Kidney epithelial cell (primary cell): ENCODE measurements around the gene GAGE2A. TPM values are rescaled to one million over a fixed set of nuclear protein-coding genes. Genes with fewer than 3 reads are reported as not detected.
"Not testable (repeated sequence)": the region's sequence is repeated elsewhere in the genome, so short reads cannot be mapped to it uniquely, and the experiment has no call there.

Experiments
- DNase-seq: peaks from one replicate; pipeline ENCODE4 v3.0.0-alpha.2; 2010; ENCODE audit warnings: low read depth
- H3K27me3 ChIP-seq: 2 replicates; pipeline ENCODE4 v1.6.0; 2011; ENCODE audit warnings: low read length; ENCODE audit not compliant: control insufficient read depth, insufficient read depth
- H3K36me3 ChIP-seq: 2 replicates; pipeline ENCODE4 v1.5.1; 2011; ENCODE audit warnings: low read length; ENCODE audit not compliant: control insufficient read depth, insufficient read depth
- H3K4me3 ChIP-seq: 2 replicates; pipeline ENCODE4 v1.5.1; 2011; ENCODE audit warnings: low read depth, mild to moderate bottlenecking, control low read depth, low read length
- total RNA-seq: library from RNA; depleted of rRNA; stranded (reverse); fragments of >200 nt; gene quantifications from 2 replicates; pipeline ENCODE4 v1.2.3, GENCODE V29; 2015

Gene GAGE2A, protein sequence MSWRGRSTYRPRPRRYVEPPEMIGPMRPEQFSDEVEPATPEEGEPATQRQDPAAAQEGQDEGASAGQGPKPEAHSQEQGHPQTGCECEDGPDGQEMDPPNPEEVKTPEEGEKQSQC
- total RNA-seq, result not detected in 2 replicates

DNA sequence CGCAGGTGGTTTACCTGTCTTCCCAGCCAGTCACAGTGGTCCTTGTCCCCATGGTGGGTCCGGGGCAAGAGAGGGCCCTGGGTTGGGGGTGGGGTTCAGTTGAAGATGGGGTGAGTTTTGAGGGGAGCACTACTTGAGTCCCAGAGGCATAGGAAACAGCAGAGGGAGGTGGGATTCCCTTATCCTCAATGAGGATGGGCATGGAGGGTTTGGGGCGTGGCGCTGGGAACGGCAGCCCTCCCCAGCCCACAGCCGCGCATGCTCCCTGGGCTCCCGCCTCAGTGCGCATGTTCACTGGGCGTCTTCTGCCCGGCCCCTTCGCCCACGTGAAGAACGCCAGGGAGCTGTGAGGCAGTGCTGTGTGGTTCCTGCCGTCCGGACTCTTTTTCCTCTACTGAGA lies at the start of gene GAGE2A:
GAGE2A (plus strand) TSS at position 301 of the 400 bp plus-strand sequence. CDS start 1,155 bp downstream, outside the sequence.
- not testable (repeated sequence) for H3K4me3 ChIP-seq, H3K36me3 ChIP-seq, H3K27me3 ChIP-seq, DNase-seq

DNA sequence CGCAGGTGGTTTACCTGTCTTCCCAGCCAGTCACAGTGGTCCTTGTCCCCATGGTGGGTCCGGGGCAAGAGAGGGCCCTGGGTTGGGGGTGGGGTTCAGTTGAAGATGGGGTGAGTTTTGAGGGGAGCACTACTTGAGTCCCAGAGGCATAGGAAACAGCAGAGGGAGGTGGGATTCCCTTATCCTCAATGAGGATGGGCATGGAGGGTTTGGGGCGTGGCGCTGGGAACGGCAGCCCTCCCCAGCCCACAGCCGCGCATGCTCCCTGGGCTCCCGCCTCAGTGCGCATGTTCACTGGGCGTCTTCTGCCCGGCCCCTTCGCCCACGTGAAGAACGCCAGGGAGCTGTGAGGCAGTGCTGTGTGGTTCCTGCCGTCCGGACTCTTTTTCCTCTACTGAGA lies 47.9 kb upstream of the GAGE2A start, which contains the start of gene GAGE12D:
GAGE12D (plus strand) TSS at position 301 of the 400 bp plus-strand sequence. CDS start 1,155 bp downstream, outside the sequence.
- not testable (repeated sequence) for H3K4me3 ChIP-seq, DNase-seq

DNA sequence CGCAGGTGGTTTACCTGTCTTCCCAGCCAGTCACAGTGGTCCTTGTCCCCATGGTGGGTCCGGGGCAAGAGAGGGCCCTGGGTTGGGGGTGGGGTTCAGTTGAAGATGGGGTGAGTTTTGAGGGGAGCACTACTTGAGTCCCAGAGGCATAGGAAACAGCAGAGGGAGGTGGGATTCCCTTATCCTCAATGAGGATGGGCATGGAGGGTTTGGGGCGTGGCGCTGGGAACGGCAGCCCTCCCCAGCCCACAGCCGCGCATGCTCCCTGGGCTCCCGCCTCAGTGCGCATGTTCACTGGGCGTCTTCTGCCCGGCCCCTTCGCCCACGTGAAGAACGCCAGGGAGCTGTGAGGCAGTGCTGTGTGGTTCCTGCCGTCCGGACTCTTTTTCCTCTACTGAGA lies 38.3 kb upstream of the GAGE2A start, which contains the start of gene GAGE12E:
GAGE12E (plus strand) TSS at position 301 of the 400 bp plus-strand sequence. CDS start 1,155 bp downstream, outside the sequence.
- DNase-seq, H3K27me3 ChIP-seq, H3K36me3 ChIP-seq, H3K4me3 ChIP-seq: not testable (repeated sequence)

More for the DNA sequence above, 47.9 kb upstream of the GAGE2A start, which contains the start of gene GAGE12D:
- not testable (repeated sequence) for H3K36me3 ChIP-seq, H3K27me3 ChIP-seq

DNA sequence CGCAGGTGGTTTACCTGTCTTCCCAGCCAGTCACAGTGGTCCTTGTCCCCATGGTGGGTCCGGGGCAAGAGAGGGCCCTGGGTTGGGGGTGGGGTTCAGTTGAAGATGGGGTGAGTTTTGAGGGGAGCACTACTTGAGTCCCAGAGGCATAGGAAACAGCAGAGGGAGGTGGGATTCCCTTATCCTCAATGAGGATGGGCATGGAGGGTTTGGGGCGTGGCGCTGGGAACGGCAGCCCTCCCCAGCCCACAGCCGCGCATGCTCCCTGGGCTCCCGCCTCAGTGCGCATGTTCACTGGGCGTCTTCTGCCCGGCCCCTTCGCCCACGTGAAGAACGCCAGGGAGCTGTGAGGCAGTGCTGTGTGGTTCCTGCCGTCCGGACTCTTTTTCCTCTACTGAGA lies 28.8 kb upstream of the GAGE2A start, which contains the start of gene GAGE12F:
GAGE12F (plus strand) TSS at position 301 of the 400 bp plus-strand sequence. CDS start 1,155 bp downstream, outside the sequence.
- DNase-seq, H3K4me3 ChIP-seq, H3K36me3 ChIP-seq, H3K27me3 ChIP-seq: not testable (repeated sequence)

DNA sequence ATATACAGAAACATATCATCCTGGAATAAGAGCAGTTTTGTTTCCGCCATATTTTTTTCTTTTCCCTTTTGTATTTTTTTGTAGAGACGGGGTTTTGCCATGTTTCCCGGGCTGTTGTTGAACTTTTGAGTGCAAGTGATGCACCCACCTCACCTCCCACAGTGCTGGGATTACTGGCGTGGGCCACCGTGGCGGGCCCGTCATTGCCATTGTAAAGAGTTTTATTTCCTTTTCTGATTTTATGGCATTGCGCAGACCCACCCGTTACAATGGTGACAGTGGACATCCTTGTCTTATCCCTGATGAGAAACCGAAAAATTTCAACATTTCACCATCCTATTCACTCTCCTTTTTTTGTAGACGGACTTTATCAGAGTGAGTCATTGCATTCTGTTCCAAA lies 20.6 kb upstream of the GAGE2A start:
- not testable (repeated sequence) for H3K4me3 ChIP-seq, H3K36me3 ChIP-seq, H3K27me3 ChIP-seq, DNase-seq

DNA sequence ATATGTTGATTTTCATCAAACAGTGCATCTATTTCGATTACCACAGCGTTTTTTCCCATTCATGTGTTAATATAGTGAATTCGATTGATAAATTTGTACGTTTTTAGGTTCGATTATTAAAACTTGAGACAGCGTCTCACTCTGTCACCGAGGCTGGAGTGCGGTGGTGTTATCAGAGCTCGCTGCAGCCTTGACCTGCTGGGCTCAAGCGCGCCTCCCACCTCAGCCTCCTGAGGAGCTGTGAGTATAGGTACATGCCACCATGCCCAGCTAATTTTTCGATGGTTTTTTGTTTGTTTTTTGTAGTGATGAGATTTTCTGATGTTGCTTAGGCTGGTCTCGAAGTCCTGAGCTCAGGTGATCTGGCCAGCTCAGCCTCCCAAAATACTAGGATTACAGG lies 20.1 kb upstream of the GAGE2A start:
- not testable (repeated sequence) for DNase-seq, H3K27me3 ChIP-seq, H3K36me3 ChIP-seq, H3K4me3 ChIP-seq

DNA sequence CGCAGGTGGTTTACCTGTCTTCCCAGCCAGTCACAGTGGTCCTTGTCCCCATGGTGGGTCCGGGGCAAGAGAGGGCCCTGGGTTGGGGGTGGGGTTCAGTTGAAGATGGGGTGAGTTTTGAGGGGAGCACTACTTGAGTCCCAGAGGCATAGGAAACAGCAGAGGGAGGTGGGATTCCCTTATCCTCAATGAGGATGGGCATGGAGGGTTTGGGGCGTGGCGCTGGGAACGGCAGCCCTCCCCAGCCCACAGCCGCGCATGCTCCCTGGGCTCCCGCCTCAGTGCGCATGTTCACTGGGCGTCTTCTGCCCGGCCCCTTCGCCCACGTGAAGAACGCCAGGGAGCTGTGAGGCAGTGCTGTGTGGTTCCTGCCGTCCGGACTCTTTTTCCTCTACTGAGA lies 19.2 kb upstream of the GAGE2A start, which contains the start of gene GAGE12G:
GAGE12G (plus strand) TSS at position 301 of the 400 bp plus-strand sequence. CDS start 1,155 bp downstream, outside the sequence.
- not testable (repeated sequence) for H3K36me3 ChIP-seq, DNase-seq, H3K27me3 ChIP-seq, H3K4me3 ChIP-seq

DNA sequence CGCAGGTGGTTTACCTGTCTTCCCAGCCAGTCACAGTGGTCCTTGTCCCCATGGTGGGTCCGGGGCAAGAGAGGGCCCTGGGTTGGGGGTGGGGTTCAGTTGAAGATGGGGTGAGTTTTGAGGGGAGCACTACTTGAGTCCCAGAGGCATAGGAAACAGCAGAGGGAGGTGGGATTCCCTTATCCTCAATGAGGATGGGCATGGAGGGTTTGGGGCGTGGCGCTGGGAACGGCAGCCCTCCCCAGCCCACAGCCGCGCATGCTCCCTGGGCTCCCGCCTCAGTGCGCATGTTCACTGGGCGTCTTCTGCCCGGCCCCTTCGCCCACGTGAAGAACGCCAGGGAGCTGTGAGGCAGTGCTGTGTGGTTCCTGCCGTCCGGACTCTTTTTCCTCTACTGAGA lies 9.6 kb upstream of the GAGE2A start, which contains the start of gene GAGE12H:
GAGE12H (plus strand) TSS at position 301 of the 400 bp plus-strand sequence. CDS start 1,155 bp downstream, outside the sequence.
- H3K4me3 ChIP-seq, H3K27me3 ChIP-seq, H3K36me3 ChIP-seq, DNase-seq: not testable (repeated sequence)

DNA sequence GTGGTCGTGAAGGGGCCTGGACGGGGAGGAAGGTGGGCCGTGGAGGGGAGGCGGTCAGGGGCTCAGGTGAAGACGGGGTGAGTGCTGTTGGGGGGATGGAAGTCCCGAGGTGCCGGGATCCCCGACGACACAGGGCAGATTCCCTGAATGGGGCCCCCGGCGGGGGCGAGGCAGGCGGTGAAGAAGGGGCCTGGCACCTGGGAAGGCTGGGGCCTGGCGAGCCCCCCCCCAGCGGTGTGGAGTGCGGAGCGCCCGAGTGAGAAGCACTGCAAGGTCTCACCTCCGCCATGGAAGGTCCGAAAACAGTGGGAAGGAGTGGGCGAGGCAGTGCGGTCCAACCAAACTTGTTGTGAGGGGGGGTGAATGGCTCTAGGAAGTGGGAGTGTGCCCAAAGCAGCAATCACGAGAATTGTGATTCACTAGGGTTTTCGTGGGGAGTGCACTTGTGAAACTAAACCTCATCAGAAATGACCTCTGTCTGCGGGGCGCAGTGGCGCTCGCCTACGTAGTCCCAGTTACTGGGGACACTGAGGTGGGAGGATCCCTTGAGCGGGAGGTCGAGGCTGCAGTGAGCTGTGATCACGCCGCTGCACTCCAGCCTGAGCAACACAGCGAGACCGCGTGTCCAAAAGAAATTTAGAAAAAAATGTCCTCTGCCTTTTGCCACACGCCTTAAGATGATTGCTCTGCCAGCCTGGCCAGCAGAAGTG lies 628 bp downstream of the GAGE2A start:
- H3K27me3 ChIP-seq, DNase-seq, H3K4me3 ChIP-seq, H3K36me3 ChIP-seq: not testable (repeated sequence)

DNA sequence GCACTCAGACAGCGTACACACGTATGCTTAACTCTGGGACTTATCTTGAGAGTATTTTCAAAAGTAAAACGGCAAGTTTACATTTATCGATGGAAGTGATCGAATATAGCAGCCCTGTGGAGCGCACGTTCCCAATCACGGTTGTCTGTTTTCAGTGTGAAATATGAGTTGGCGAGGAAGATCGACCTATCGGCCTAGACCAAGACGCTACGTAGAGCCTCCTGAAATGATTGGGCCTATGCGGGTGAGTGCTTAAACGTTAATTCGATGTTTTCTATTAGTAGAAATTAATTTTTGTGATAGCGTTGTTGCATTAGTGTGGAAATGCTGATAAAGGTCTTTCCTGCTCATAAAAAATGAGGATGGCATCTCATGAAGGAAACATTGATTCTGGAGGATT lies 1.2 kb downstream of the GAGE2A start:
- not testable (repeated sequence) for H3K4me3 ChIP-seq, H3K27me3 ChIP-seq, H3K36me3 ChIP-seq, DNase-seq

DNA sequence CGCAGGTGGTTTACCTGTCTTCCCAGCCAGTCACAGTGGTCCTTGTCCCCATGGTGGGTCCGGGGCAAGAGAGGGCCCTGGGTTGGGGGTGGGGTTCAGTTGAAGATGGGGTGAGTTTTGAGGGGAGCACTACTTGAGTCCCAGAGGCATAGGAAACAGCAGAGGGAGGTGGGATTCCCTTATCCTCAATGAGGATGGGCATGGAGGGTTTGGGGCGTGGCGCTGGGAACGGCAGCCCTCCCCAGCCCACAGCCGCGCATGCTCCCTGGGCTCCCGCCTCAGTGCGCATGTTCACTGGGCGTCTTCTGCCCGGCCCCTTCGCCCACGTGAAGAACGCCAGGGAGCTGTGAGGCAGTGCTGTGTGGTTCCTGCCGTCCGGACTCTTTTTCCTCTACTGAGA lies 9.4 kb downstream of the GAGE2A start, which contains the start of gene GAGE1:
GAGE1 (plus strand) TSS at position 301 of the 400 bp plus-strand sequence. CDS start 1,155 bp downstream, outside the sequence.
- H3K27me3 ChIP-seq, H3K36me3 ChIP-seq, H3K4me3 ChIP-seq, DNase-seq: not testable (repeated sequence)
